Fibroblast of lung (primary cell): ENCODE measurements around the gene MYO1H. TPM values are rescaled to one million over a fixed set of nuclear protein-coding genes. Genes with fewer than 3 reads are reported as not detected.

Experiments
- DNase-seq, 2 donors: peaks; one replicate each; pipeline versions ENCODE4 v3.0.0 to v3.0.0-alpha.2; 2010; ENCODE audit warnings: low read depth in 2 of 2
- H2AFZ ChIP-seq: 2 replicates; pipeline ENCODE4 v1.5.1; 2012; ENCODE audit warnings: low read length, control low read depth, inconsistent platforms
- H3K27ac ChIP-seq: 2 replicates; pipeline ENCODE4 v1.5.1; 2011; ENCODE audit warnings: low read length, control low read depth; ENCODE audit not compliant: insufficient read depth
- H3K27me3 ChIP-seq: 2 replicates; pipeline ENCODE4 v1.5.1; 2011; ENCODE audit warnings: mild to moderate bottlenecking, low read length; ENCODE audit not compliant: control insufficient read depth, insufficient read depth
- H3K36me3 ChIP-seq: 2 replicates; pipeline ENCODE4 v1.5.1; 2011; ENCODE audit warnings: low read length; ENCODE audit not compliant: control insufficient read depth, insufficient read depth
- H3K4me1 ChIP-seq: 2 replicates; pipeline ENCODE4 v1.5.1; 2011; ENCODE audit warnings: low read length; ENCODE audit not compliant: control insufficient read depth, insufficient read depth; ENCODE audit errors: extremely low read depth
- H3K4me2 ChIP-seq: 2 replicates; pipeline ENCODE4 v1.5.1; 2011; ENCODE audit warnings: low read length, control low read depth; ENCODE audit not compliant: insufficient read depth; ENCODE audit errors: extremely low read depth
- H3K4me3 ChIP-seq, 4 experiments: fragments of 200-600 bp in 1 of 4; sonication (generic) in 1 of 4; replicated peaks in 1 of 4; 2 replicates each; pipeline ENCODE4 v1.5.1; 2011 to 2016; ENCODE audit warnings: low read length in 4 of 4, low read depth in 3 of 4, mild to moderate bottlenecking in 3 of 4, control low read depth in 2 of 4, inconsistent platforms in 1 of 4, mixed read lengths in 1 of 4; ENCODE audit not compliant: insufficient read depth in 1 of 4; ENCODE audit errors: control extremely low read depth in 1 of 4
- H3K79me2 ChIP-seq: 2 replicates; pipeline ENCODE4 v1.5.1; 2012; ENCODE audit warnings: mild to moderate bottlenecking, low read length, inconsistent platforms; ENCODE audit not compliant: control insufficient read depth, insufficient read depth
- H3K9ac ChIP-seq: 2 replicates; pipeline ENCODE4 v1.5.1; 2011; ENCODE audit warnings: mild to moderate bottlenecking, low read length, control low read depth; ENCODE audit not compliant: insufficient read depth
- H3K9me3 ChIP-seq: 2 replicates; pipeline ENCODE4 v1.5.1; 2012; ENCODE audit warnings: low read depth, low read length; ENCODE audit not compliant: control insufficient read depth, insufficient read depth
- H4K20me1 ChIP-seq: 2 replicates; pipeline ENCODE4 v1.5.1; 2011; ENCODE audit warnings: low read length; ENCODE audit not compliant: control insufficient read depth, insufficient read depth; ENCODE audit errors: extremely low read depth
- CTCF ChIP-seq, 2 donors: IDR thresholded peaks in 1 of 2; conservative IDR thresholded peaks in 1 of 2; 1 replicate in 1 of 2; 2 replicates in 1 of 2; pipeline ENCODE4 v1.5.1; 2011 to 2012; ENCODE audit warnings: low read length in 2 of 2, control low read depth in 1 of 2, inconsistent platforms in 1 of 2, low read depth in 1 of 2, mild to moderate bottlenecking in 1 of 2
- EZH2 ChIP-seq: IDR thresholded peaks from 2 replicates; pipeline ENCODE4 v1.5.1; 2012; ENCODE audit warnings: low read length, control low read depth, mild to moderate bottlenecking; ENCODE audit errors: missing control alignments
- polyA plus RNA-seq, 2 donors: library from polyadenylated mRNA; depleted of rRNA in 1 of 2; stranded (reverse) in 1 of 2; unstranded in 1 of 2; fragments of >200 nt; gene quantifications; 2 replicates each; pipeline ENCODE4 v1.2.1, GENCODE V29; 2011 to 2012; ENCODE audit warnings: missing spikeins in 1 of 2
- total RNA-seq: library from RNA; depleted of rRNA; stranded (reverse); fragments of >200 nt; gene quantifications from 2 replicates; pipeline ENCODE4 v1.2.1, GENCODE V29; 2014

MYO1H gene
- total and polyA plus RNA-seq, 2 donors (not counting 1 experiment from before 2014, with no cell fraction given): 0.07 TPM; not detected in 1

GRCh38 chr12:109301643-109302168 is 46.0 kb upstream of the MYO1H start:
- H4K20me1 ChIP-seq: no peaks in the 10 kb centered on the region
- no peak overlapping the region for H3K4me2 ChIP-seq
- no peak overlapping the region for H3K27ac ChIP-seq
- TF ChIP-seq CTCF (conservative IDR thresholded peaks at IDR 0.05 in 1 of 2, IDR thresholded peaks at IDR 0.05 in 1 of 2; ENCODE audit: low read depth in 1 of 2, low read length in 2 of 2) (no peak), EZH2 (no peak)
- no peak for DNase-seq
- no peak overlapping the region for H3K9ac ChIP-seq
- H2AFZ ChIP-seq: no peak overlapping the region
- no peaks in the 10 kb centered on the region for H3K36me3 ChIP-seq
- H3K9me3 ChIP-seq: no peaks in the 10 kb centered on the region
- H3K79me2 ChIP-seq: no peaks in the 10 kb centered on the region
- H3K4me1 ChIP-seq: no peaks in the 10 kb centered on the region
- no peak overlapping the region for H3K4me3 ChIP-seq
- peaks cover 9% of the 10 kb centered on the region for H3K27me3 ChIP-seq

- H4K20me1 ChIP-seq: no peaks in the 10 kb centered on the region
- TF ChIP-seq CTCF (conservative IDR thresholded peaks at IDR 0.05 in 1 of 2, IDR thresholded peaks at IDR 0.05 in 1 of 2; ENCODE audit: low read depth in 1 of 2, low read length in 2 of 2): no peak
- no peak for TF ChIP-seq EZH2
- H3K27ac ChIP-seq: no peak overlapping the region
- no peaks in the 10 kb centered on the region for H3K9me3 ChIP-seq
- H3K4me3 ChIP-seq: no peak overlapping the region
- H3K4me2 ChIP-seq: no peak overlapping the region
- no peaks in the 10 kb centered on the region for H3K4me1 ChIP-seq
- H3K36me3 ChIP-seq: no peaks in the 10 kb centered on the region
- H3K9ac ChIP-seq: no peak overlapping the region
- no peak for DNase-seq
- H2AFZ ChIP-seq: no peak overlapping the region
- H3K27me3 ChIP-seq: peaks cover 15% of the 10 kb centered on the region
- no peaks in the 10 kb centered on the region for H3K79me2 ChIP-seq
These were observed 45.3 kb upstream of the MYO1H start for GRCh38 chr12:109302358-109302757.

GRCh38 chr12:109302770-109303169 is 44.9 kb upstream of the MYO1H start:
- Histone ChIP-seq H3K27me3 (peaks cover 19% of the 10 kb centered on the region), H3K4me3 (no peak overlapping the region), H4K20me1 (no peaks in the 10 kb centered on the region), H3K79me2 (no peaks in the 10 kb centered on the region), H2AFZ (no peak overlapping the region), H3K4me2 (no peak overlapping the region), H3K4me1 (no peaks in the 10 kb centered on the region), H3K27ac (no peak overlapping the region), H3K9ac (no peak overlapping the region), H3K9me3 (no peaks in the 10 kb centered on the region), H3K36me3 (no peaks in the 10 kb centered on the region)
- no peak for DNase-seq
- no peak for TF ChIP-seq EZH2
- TF ChIP-seq CTCF (conservative IDR thresholded peaks at IDR 0.05 in 1 of 2, IDR thresholded peaks at IDR 0.05 in 1 of 2; ENCODE audit: low read depth in 1 of 2, low read length in 2 of 2): no peak
